Astrocyte (in vitro differentiated cells and primary cell): Measurements from ENCODE around the gene GATA2. TPM values are rescaled to one million over a fixed set of nuclear protein-coding genes. Genes with fewer than 3 reads are reported as not detected.

ENCODE experiments used
- DNase-seq: peaks from one replicate; pipeline ENCODE4 v3.0.0-alpha.2; 2010; ENCODE audit warnings: low read depth
- FAIRE-seq: peaks from 2 replicates; lab custom pipeline; 2011; peaks lifted over from hg19 to GRCh38; lab: Jason Lieb, UNC
- H2AFZ ChIP-seq: 2 replicates; pipeline ENCODE4 v1.6.0; 2012; ENCODE audit warnings: low read depth, low read length, inconsistent platforms
- H3K27ac ChIP-seq: 2 replicates; pipeline ENCODE4 v1.5.1; 2011; ENCODE audit warnings: low read depth, low read length, inconsistent platforms
- H3K27me3 ChIP-seq: 2 replicates; pipeline ENCODE4 v1.6.0; 2011; ENCODE audit warnings: low read length, inconsistent platforms; ENCODE audit not compliant: insufficient read depth
- H3K36me3 ChIP-seq: 2 replicates; pipeline ENCODE4 v1.5.1; 2011; ENCODE audit warnings: low read length, inconsistent platforms; ENCODE audit not compliant: insufficient read depth
- H3K4me1 ChIP-seq: 2 replicates; pipeline ENCODE4 v1.5.1; 2011; ENCODE audit warnings: low read length, inconsistent platforms; ENCODE audit not compliant: insufficient read depth
- H3K4me2 ChIP-seq: 2 replicates; pipeline ENCODE4 v1.6.0; 2012; ENCODE audit warnings: low read length, inconsistent platforms
- H3K4me3 ChIP-seq: 2 replicates; pipeline ENCODE4 v1.5.1; 2011; ENCODE audit warnings: low read depth, mild to moderate bottlenecking, low read length, inconsistent platforms; ENCODE audit not compliant: insufficient read depth
- H3K79me2 ChIP-seq: 2 replicates; pipeline ENCODE4 v1.6.0; 2012; ENCODE audit warnings: mild to moderate bottlenecking, low read length, inconsistent platforms; ENCODE audit not compliant: insufficient read depth
- H3K9ac ChIP-seq: 2 replicates; pipeline ENCODE4 v1.6.0; 2012; ENCODE audit warnings: mild to moderate bottlenecking, low read length, inconsistent platforms
- H3K9me3 ChIP-seq: 2 replicates; pipeline ENCODE4 v1.5.1; 2012; ENCODE audit warnings: low read depth, mild to moderate bottlenecking, low read length, inconsistent platforms; ENCODE audit not compliant: insufficient read depth
- H4K20me1 ChIP-seq: 2 replicates; pipeline ENCODE4 v1.6.0; 2012; ENCODE audit warnings: low read length, inconsistent platforms; ENCODE audit not compliant: insufficient read depth
- H3K27ac Mint-ChIP-seq: one replicate; pipeline ENCODE4 v1.8.0; 2021; ENCODE audit warnings: mild to moderate bottlenecking, mixed read lengths; ENCODE audit not compliant: unreplicated experiment
- H3K27me3 Mint-ChIP-seq: one replicate; pipeline ENCODE4 v1.8.0; 2021; ENCODE audit warnings: low read depth, mixed read lengths; ENCODE audit not compliant: unreplicated experiment
- H3K36me3 Mint-ChIP-seq: one replicate; pipeline ENCODE4 v1.8.0; 2021; ENCODE audit warnings: low read depth, mixed read lengths; ENCODE audit not compliant: unreplicated experiment
- H3K4me1 Mint-ChIP-seq: one replicate; pipeline ENCODE4 v1.8.0; 2021; ENCODE audit warnings: low read depth, mixed read lengths; ENCODE audit not compliant: unreplicated experiment
- H3K4me3 Mint-ChIP-seq: one replicate; pipeline ENCODE4 v1.8.0; 2021; ENCODE audit warnings: mild to moderate bottlenecking, moderate library complexity, mixed read lengths; ENCODE audit not compliant: unreplicated experiment
- H3K9me3 Mint-ChIP-seq: one replicate; pipeline ENCODE4 v1.8.0; 2021; ENCODE audit warnings: mild to moderate bottlenecking, mixed read lengths; ENCODE audit not compliant: unreplicated experiment
- CTCF ChIP-seq: IDR thresholded peaks from 2 replicates; pipeline ENCODE4 v1.5.1; 2011; ENCODE audit warnings: low read depth, mild to moderate bottlenecking, inconsistent platforms, low read length, moderate library complexity; ENCODE audit not compliant: insufficient read depth
- EZH2 ChIP-seq: IDR thresholded peaks from 2 replicates; pipeline ENCODE4 v1.6.1; 2012; ENCODE audit warnings: mild to moderate bottlenecking, low read length, inconsistent platforms; ENCODE audit not compliant: insufficient read depth
- total RNA-seq: library from RNA; stranded (reverse); gene quantifications from 2 replicates; pipeline ENCODE4 v1.2.1, GENCODE V29; 2021

GATA2 gene
- total RNA-seq, 1 donor from 2014 or later = 1.7 TPM

- H3K4me3 ChIP-seq = no peak overlapping the region
- no peaks in the 10 kb centered on the region for H4K20me1 ChIP-seq
- no peak overlapping the region for H3K4me3 Mint-ChIP-seq
- peaks cover 23% of the 10 kb centered on the region for H3K9me3 Mint-ChIP-seq
- no peak for TF ChIP-seq CTCF
- no peak for TF ChIP-seq EZH2
- H3K27me3 ChIP-seq = peaks cover 25% of the 10 kb centered on the region
- peaks cover 2% of the 10 kb centered on the region for H3K9me3 ChIP-seq
- H3K4me1 Mint-ChIP-seq = peaks cover 7% of the 10 kb centered on the region
- no peak overlapping the region for H3K27ac ChIP-seq
- no peaks in the 10 kb centered on the region for H3K4me1 ChIP-seq
- H3K27ac Mint-ChIP-seq = no peak overlapping the region
- H3K36me3 Mint-ChIP-seq = peaks cover 2% of the 10 kb centered on the region
- FAIRE-seq (no peak), DNase-seq (no peak)
- H3K27me3 Mint-ChIP-seq = peaks cover 60% of the 10 kb centered on the region
- H3K36me3 ChIP-seq = no peaks in the 10 kb centered on the region
- H3K4me2 ChIP-seq = no peak overlapping the region
- no peaks in the 10 kb centered on the region for H3K79me2 ChIP-seq
- H3K9ac ChIP-seq = no peak overlapping the region
- no peak overlapping the region for H2AFZ ChIP-seq
Observed at GRCh38 chr3:128445357-128445756, 47.6 kb downstream of the GATA2 start.

- Mint-ChIP-seq H3K9me3 (peaks cover 15% of the 10 kb centered on the region), H3K4me1 (peaks cover 5% of the 10 kb centered on the region), H3K27ac (no peak overlapping the region), H3K36me3 (peaks cover 2% of the 10 kb centered on the region), H3K27me3 (peaks cover 66% of the 10 kb centered on the region), H3K4me3 (no peak overlapping the region)
- H2AFZ ChIP-seq = no peak overlapping the region
- no peaks in the 10 kb centered on the region for H3K4me1 ChIP-seq
- H3K79me2 ChIP-seq = no peaks in the 10 kb centered on the region
- no peaks in the 10 kb centered on the region for H4K20me1 ChIP-seq
- H3K4me3 ChIP-seq = no peak overlapping the region
- no peak overlapping the region for H3K9ac ChIP-seq
- DNase-seq (no peak), FAIRE-seq (no peak)
- H3K27ac ChIP-seq = no peak overlapping the region
- peaks cover 28% of the 10 kb centered on the region for H3K27me3 ChIP-seq
- H3K9me3 ChIP-seq = peaks cover 2% of the 10 kb centered on the region
- no peaks in the 10 kb centered on the region for H3K36me3 ChIP-seq
- TF ChIP-seq EZH2 (no peak), CTCF (no peak)
- H3K4me2 ChIP-seq = no peak overlapping the region
Observed at GRCh38 chr3:128443771-128444170, 49.2 kb downstream of the GATA2 start.

- FAIRE-seq = no peak
- Histone ChIP-seq H3K27ac (no peak overlapping the region), H3K9ac (no peak overlapping the region), H3K79me2 (no peaks in the 10 kb centered on the region), H3K4me3 (no peak overlapping the region), H3K36me3 (no peaks in the 10 kb centered on the region), H4K20me1 (no peaks in the 10 kb centered on the region), H2AFZ (no peak overlapping the region), H3K9me3 (peaks cover 2% of the 10 kb centered on the region), H3K4me2 (no peak overlapping the region), H3K27me3 (peaks cover 28% of the 10 kb centered on the region), H3K4me1 (no peaks in the 10 kb centered on the region)
- TF ChIP-seq EZH2 (no peak), CTCF (no peak)
- H3K27ac Mint-ChIP-seq = peak overlapping the region; percentile 29
- no peak overlapping the region for H3K4me3 Mint-ChIP-seq
- H3K36me3 Mint-ChIP-seq = peaks cover 2% of the 10 kb centered on the region
- no peak for DNase-seq
- no peaks in the 10 kb centered on the region for H3K4me1 Mint-ChIP-seq
- peaks cover 11% of the 10 kb centered on the region for H3K9me3 Mint-ChIP-seq
- peaks cover 62% of the 10 kb centered on the region for H3K27me3 Mint-ChIP-seq
Observed at GRCh38 chr3:128442949-128443348, 50.1 kb downstream of the GATA2 start.
